GM18498 (cell line): ENCODE measurements around the gene LHX4.

Experiments
- ATAC-seq: cut with Tn5 transposase; IDR thresholded peaks from one replicate; pipeline ENCODE4 v1.9.1; 2021; ENCODE audit warnings: mild to moderate bottlenecking, moderate library complexity; ENCODE audit not compliant: unreplicated experiment

Gene LHX4

DNA sequence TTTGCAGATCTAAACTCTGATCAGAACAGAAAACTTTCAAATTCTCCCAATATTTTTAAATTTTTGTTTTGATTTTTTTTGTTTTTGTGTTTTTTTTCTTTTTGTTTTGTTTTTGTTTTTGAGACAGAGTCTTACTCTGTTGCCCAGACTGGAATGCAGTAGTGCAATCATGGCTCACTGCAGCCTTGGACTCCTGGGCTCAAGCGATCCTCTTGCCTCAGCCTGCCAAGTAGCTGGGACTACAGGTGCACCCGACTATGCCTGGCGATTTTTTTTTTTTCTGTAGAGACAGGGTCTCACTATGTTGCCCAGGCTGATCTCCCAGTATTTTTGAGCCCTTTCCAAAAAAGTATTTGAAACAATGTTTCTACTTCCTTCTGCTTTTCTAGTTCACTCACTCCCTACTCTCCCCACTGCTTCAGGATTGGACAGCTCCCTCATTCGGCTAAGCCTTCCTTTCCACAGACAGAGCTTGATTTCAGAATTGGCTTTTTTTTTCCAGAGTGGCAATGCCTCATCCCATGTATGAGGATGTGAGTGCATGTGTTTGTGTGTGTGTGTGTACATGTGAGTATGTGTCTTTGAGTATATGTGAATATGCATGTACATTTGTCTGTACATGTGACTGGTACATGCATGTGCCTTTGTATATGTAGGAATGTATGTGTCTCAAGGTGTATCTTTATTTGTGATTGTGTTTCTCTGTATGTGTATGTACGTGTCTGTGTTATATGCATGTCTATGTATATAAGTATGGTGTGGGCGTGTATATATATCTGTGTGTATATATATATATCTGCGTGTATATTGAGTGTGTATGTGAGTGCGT is 11.9 kb downstream of the LHX4 start:
- no peak for ATAC-seq

DNA sequence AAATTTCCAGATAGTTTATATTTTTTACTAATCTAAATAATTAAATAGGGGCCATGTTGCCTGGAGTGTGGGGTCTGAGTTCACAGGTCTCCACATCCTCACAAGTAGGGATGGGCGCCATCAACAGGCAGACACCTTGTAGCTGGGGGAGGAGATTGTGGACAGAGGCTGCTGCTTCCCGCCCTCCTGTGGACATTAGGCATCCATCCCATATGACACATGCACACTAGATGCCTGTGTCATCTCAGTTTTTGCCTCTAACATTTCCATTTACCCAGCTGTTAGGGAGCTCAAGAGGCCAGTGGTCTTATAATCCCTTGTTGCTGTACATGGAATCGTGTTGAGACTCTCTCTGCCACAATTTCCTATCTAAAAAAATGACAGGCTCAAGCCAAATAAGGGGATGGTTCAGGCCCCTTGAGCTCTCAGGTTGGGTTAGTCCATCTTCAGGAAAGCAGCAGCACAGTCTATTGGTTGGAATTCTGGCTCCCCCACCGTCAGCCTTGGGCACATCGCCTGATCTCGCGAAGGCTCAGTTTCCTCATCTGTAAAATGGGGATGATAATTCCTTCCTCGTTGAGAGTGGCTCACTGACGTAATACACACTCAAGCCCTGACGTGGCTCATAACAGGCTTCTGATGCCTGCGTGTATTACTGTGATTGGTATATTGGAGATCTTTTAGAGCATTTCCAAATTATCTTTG is 13.6 kb downstream of the LHX4 start:
- ATAC-seq, result no peak

DNA sequence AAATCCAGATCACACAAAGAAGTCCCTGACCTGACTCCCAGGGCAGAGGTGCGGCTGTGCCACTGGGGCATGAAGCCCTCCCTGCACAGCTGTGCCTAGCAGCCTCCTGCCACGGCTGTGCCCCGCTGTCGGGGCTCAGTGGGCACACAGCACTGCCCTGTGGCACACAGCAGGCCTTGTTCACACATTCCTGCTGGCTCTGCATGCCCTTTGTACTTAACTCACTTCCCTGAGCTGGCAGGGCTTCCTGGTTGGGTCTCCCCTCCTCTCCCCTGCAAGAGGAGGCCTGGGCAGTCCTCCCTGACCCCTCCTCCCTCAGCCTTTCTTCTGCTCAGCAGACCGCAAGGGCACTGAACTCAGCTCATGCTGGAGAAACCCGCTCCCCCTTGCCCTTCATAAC is 14.8 kb downstream of the LHX4 start:
- no peak for ATAC-seq

DNA sequence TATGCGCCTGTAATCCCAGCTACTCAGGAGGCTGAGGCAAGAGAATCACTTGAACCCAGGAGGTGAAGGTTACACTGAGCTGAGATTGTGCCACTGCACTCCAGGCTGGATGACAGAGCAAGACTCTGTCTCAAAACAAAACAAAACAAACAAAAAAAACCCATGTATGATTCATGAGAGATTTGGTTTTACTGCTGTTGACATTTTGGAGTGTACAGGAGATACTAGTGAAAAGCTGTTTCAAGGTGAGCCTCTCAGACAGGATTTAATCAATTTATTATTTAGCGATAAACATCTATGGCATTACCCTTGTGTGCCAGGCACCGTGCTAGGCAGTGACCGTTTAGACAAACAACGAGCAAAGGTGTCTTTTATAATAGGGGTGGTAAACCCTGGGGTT is 16.5 kb downstream of the LHX4 start:
- ATAC-seq, result no peak

DNA sequence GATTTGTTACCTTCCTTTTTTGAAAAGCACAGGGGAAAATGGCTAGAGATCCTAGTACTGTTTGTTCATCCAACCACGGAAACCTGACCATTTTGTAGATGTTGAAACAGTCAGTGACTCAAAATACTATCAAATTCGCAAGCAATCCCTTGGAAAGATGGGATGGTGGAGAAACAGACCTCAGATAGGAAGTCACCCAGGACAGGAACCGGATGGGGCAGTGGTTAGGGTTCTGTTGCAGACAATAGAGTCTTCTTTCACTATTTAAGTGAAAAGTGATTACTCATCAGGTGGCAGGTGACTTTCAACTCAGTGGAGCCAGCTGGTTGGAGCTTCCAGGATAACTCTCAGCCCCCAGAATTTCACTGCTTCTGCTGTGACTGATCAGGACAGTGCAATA is 17.0 kb downstream of the LHX4 start:
- no peak for ATAC-seq

DNA sequence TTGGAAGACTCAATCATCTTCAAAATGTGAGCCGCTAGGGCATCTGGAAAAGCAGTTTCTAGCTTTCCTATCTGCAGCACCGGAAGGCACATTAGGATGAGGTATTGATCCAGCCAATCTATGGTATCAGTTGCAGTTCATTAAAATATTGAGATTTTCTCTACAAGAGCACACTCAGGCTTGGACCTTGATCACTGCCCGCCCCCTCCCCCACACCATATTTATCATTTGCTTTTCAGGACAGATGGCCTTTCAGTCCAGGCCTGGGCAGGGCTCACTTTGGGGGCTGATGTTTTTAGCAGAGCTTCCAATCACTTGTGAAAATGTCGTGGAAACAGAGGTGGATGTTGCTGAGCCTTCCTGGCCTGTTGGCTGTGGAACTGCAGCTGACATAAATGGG is 17.5 kb downstream of the LHX4 start:
- ATAC-seq, result no peak

DNA sequence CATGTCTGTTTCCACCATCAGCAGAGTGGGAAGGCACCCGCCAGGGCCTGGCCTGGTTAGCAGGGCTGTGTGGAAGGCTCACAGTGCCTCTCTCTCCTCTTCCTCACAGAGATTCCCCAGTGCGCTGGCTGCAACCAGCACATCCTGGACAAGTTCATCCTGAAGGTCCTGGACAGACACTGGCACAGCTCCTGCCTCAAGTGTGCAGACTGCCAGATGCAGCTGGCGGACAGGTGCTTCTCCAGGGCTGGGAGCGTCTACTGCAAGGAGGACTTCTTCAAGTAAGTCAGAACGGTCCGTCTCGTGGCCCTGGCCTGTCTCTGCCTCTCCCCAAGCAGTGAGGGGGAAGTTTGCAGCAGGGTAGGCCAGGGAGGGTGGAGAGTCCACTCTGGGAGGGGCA is 18.1 kb downstream of the LHX4 start:
- ATAC-seq, result no peak

DNA sequence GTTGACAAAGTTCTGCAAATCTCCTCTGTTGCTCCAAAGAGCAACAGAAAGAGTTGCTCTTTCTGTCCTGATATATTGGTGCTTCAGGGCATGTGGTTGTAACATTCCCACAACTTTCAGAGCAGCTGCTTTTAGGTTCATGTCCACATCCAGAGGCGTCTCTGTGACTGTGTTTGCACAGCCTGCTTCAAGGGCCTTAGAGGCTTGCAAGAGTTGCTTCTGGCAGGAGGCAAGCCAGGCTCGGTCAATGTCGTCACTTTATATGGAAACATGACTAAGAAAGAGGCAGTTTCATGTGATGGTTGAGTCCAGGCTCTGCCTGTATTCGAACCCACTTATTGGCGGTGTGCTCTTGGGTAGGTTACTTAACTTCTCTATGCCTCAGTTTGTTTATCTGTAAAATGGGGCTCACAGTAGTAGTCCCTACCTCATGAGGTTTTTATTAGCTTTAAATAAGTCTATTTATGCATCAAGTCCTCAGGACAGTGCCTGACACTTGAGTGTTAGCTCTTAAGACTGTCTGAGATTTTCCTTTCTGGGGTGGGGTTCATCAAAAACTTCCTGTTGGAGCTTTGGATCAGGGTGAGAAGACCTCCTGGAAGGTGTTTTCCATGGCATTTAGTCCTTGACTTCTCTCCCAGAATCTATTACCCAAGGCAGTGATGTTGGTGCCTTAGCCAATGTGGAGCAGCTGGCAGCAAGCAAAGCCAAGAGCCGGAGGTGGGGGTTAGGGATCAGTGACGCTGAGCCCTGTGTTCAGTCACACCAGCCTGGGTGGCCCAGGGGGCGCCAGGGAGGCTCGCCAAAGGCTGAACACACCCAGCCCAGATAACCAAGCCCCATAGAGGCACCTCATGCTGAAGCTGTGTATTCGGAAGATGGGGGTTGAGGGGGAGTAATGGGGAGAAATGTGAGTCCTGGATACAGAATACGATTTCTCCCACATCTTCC is 18.9 kb downstream of the LHX4 start:
- ATAC-seq, result no peak

DNA sequence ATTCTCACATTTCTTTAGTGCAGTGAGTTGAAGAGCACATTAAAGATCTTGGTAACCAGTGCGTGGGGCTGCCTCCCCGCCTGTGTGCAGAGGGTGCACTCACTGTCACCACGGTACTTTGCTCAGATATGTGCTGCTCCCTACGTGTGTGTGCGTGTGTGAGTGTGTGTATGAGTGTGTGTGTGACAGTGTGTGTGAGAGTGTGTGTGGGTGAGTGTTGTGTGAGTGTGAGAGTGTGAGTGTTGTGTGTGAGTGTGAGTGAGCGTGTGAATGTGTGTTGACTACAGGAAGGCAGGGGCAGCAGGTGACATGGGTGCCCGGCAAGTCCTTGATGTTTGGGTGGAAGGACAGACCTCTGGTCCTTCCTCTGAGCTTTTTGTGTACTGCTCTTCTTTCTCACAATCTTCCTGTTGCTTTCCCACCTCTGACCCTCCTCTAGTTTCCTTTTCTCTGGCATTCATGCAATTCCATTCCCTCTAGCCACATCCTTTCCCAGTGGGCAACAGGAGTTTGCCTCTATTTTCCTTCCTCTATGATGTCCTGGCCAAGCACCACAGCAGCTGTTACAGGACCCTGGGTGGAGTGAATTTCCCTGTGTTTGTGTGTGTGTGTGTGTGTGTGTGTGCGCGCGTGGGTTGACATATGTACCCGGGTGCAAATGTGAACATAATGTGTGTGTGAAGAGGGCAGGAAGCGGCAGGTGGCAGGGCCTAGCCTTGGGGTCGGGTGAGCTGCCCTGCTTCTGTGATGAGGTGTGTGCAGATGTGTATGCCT is 19.8 kb downstream of the LHX4 start:
- ATAC-seq, result no peak

DNA sequence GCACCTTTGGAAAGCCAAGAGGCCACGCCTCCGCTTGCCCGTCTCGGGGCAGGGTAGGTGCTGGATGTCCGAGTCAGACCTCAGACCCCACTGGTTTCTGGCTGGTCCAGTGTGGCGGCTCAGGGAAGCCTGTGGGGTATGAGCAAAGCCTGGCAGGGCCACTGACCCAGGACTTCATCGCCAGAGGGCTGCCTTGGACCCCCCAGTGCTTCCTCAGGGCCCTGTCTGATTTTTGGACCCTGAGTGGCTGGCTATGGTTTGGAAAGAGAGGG is 20.4 kb downstream of the LHX4 start:
- ATAC-seq, result no peak

DNA sequence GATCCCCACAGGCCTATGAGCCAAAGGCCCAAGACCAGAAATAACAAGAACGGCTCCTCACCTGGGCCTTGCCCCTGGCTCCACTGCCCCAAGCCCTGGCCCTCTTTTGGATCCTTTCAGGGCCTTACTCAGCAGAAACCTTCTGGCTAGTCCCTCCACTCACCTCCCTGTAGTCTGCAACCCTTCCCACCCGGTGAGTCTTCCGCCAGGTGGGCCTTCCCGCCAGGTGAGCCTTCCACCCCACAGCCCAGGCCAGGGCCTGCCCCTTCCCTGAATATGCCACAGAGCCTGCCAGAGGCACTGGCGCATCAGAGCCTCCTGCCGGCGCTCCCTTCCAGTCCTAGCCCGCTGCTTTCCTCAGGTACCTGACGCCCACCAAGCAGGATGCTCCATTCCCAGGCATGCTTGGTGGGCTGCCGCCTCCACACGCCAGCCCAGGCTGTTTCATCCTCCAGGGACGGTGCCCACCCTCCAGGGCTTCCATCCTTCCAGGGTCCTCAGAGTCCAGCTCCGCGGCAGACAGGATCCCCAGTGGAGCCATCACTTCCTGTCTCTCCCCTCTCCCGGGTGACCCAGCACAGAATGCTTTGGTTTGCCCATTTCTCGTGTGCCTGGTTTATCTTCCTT is 20.9 kb downstream of the LHX4 start:
- no peak for ATAC-seq

DNA sequence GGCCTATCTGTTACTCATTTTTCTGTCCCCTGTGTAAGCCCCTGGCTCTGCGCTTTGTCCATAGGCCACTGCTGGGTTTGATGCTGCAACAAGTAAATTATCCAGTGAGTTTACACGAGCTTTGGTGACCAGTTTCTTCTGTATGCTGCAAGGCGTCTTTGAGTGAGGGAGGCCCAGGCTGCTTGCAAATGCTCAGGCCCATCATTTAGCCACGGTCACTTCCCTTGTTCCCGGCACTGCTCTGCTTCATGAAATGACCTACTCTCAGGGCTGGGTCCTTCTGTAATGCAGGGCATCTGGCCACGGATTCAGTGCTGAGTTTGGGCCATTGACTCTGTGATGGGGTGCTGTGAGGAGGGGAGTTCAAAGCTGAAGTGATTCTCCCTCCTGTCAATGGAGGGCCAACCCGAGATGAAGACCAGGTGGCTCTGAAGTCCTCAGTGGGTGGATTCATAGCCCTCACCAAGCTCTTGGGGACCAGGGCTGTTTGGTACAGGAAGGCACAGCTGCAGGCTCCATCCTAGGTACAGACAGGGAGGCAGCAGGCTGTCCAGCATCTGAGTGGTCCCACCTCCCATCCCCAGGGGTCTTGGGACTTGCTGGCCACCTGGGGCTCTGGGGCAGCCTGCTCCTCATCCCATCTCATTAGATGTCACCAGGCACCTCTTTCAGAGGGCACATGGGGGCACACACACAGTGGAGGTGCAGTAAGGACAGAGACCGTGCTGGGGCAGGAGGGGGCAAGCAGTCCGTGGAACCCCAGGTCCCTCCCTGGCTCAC is 21.7 kb downstream of the LHX4 start:
- ATAC-seq, result no peak

DNA sequence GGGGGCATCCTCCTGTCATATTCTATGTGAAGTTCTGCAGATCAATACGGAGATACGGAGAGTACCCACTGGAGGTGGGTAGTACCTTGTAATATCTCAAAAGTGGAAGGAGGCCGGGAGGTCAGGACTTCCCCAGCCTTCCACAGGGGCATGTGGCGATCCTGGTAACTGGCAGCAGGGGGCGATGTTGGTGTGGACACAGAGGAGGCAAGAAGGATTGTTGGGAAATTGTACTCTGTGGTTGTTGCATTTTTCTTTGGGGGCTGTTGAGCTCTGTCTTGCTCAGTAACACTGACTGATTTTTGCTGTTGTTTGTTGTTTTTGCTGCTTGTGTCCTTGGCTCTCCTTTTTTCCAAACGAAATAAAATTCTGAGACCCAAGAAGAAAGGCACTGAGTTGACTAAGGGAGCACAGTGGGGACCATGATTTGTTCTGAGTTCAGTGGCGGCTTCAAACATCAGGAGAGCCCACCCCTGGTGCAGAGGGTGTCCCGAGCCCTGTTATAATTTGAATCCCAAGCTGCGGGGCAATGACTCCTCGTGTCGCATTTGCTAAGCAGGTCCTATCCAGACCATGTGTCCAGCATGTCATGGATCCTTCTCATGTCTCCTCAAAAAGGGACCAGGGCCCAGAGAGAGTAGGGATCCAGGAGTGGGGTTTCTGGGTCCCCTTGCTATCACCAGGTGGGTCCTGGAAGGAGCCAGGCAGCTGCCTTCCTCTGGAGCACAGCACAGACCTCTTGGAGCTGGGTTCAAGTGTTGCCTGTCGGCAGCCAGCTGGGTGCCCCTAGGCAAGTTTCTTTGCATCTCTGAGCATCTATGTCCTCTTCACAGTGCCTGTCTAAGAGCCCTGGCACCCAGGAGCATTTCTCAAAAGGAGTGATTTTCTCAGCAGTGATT is 22.8 kb downstream of the LHX4 start:
- ATAC-seq, result peak; percentile 68

DNA sequence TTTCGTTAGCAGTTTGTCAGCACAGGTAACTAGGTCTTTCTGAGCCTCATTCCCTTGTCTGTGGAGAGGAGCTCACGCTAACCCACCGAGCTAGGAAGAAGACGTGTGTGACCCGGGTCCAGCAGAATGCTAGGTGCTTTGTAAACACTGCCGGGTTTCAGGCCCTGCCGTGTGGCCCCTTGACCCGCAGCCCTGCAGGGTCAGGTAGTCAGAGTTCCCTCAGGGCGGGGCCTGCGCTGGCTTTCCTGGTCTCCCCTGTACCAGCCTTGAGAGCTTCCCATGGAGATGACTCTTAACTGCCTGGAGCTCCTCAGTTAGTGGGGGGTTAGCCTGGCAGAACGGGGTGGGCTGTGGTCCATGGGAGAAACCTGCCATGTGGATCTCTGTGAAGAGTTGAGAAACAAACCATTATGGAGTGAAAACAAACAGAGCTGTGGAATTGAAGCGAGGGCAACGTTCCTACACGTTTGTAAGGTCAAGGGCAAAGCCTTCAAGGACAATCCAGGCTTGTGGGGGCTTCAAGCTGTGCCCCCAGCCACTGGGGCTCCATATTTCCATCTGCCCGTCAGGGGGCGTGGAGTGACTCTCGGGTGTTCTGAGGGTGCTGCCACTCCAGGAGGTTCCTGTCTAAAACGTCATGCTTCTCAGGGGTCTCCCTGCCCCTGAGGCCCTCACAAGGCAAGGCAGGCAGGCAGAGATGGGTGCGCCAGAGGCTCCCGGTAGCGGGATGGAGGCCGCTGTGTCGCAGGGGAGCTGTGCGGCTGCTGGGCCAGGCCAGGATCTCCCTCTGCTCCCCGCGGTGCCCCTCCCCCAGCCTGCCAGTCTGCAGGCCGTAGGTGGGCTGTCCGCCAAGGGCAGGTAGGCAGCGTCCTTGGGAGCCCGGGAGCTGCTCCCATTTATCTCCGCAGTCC is 23.8 kb downstream of the LHX4 start:
- ATAC-seq, result no peak

DNA sequence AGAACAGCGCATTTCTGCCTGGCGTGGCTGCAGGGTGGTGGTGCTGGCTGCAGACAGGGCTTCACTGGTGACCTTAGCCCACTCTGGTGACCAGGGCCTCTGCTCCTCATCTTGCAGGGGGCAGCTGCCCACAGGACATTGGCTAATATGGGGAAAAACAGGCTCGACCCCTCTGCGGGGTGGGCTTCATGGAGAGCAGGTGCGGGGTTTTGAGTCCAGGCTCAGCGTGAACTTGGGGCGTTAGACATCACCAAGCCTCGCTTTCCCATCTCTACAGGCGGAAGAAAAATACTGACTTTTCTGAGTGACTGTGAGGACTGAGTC is 24.4 kb downstream of the LHX4 start:
- no peak for ATAC-seq

DNA sequence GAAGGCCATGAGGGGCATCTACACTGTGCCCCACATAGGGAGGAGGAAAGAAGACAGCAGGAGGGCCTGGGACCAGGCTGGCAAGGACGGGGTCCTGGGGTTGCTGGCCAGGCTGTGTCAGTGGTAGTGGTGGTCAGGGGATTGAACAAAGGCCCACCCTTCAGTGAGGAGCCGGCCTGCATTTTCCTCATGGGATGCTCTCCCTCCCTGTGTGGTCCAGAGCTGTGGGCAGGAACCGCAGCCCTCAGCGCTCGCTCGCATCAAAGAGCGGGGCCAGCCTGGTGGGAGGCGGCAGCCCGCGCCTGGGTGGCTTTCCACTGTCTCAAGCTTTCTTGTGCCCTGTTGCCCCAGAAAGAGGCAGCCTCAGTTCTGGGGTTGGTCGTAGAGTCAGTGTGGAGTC is 24.8 kb downstream of the LHX4 start:
- ATAC-seq, result no peak

DNA sequence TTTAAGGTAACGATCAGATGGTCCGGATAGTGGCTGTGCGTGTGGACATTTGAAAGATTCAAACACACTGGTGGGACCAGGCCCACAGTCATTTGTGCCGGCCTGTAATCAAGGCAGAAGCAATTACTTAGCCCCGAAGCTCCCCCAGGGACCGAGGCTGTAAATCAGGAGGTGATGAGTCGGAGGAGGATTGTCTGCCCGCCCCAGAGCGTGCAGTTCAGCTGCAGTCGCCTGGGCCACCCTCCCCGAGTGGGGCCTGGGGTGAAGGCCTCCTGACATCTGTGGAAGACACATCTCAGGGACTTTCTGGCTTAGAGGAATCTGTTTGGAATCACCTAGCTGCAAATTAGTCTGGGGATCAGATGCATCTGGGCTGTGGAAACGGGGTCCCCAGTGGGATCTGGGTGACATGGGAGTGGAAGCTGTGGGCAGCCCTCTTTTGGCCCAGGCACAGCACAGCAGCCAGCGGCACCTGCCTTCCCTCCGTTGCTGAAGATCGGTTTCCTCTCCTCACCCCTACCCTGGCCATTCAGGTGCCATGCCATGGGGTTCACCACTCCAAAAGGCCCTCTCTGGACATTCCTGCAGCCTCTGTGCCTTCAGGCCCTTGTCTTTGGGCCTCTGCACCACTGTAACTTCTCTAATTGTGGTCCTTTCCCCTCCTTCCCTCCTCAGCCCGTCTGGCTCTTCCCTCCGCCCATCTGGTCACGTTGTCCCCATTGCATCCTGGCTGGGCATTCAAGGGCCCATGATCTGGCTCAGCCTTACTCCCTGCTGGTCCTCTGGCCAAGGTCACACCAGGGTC is 25.7 kb downstream of the LHX4 start:
- ATAC-seq, result no peak
